Measurements from ENCODE around the gene FOCAD.

DNA sequence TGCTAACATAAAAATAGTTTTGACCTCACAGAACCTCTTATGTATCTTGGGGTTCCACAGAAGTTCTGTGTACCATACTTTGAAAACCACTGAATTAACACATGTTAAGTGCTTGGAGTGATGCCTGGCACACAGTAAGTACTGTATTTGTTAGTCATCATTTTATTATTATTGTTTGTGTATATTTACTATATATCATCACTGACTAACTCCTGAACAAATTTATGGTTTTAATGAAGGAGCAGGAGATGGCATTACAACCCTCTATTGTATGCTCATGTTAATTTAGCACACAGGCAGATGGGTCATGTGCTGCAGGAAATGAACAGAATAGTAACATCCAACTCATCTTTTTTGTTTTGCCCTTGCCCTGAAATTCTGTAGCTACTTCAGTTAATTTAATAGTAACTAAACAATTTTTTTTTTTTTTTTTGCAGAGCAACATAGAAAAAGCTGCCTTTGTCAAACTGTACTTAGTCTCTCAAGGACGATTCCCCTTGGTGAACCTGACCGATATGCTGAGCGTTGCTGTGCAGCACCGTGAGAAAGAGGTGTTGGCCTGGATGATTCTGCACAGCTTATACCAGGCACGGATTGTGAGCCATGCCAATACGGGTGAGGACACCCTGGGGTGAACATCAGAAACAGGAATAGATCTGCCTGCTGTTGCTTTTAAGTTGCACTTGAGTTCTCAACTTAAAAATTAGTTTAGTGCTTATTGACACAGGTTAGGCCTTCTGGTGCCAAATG is 302.0 kb downstream of the FOCAD start:
- TF ChIP-seq CTCF (conservative IDR thresholded peaks at IDR 0.05; ENCODE audit: low read depth, low read length) = no peak
- no peak for TF ChIP-seq EZH2 (IDR thresholded peaks at IDR 0.05; ENCODE audit: borderline replicate concordance, low read depth, low read length, poor library complexity, severe bottlenecking)
